H1 (cell line): ENCODE data around the gene ITPR1. TPM values are rescaled to one million over a fixed set of nuclear protein-coding genes. Genes with fewer than 3 reads are reported as not detected.

ENCODE experiments used
- POLR2A ChIP-seq, 2 experiments: IDR thresholded peaks; 1 replicate in 1 of 2; 2 replicates in 1 of 2; pipeline ENCODE4 v1.6.1; 2011; ENCODE audit warnings: low read depth in 2 of 2, low read length in 2 of 2, mild to moderate bottlenecking in 2 of 2; ENCODE audit errors: control extremely low read depth in 1 of 2
- SIN3A ChIP-seq, 2 experiments: IDR thresholded peaks in 1 of 2; conservative IDR thresholded peaks in 1 of 2; 2 replicates each; pipeline ENCODE4 v1.6.1; 2011 to 2012; ENCODE audit warnings: low read length in 2 of 2, improper control_type of control experiment in 1 of 2, low read depth in 1 of 2, mild to moderate bottlenecking in 1 of 2
- polyA plus RNA-seq, 7 experiments: library from polyadenylated mRNA; depleted of rRNA in 3 of 7; stranded (reverse) in 5 of 7; unstranded in 2 of 7; fragments of >200 nt in 5 of 7; fragments of 200-250 nt in 2 of 7; gene quantifications; 1 replicate in 5 of 7; 2 replicates in 1 of 7; 4 replicates in 1 of 7; pipeline versions ENCODE4 v1.2.1 to v1.2.3, GENCODE V29; 2011 to 2013; ENCODE audit warnings: missing spikeins in 2 of 7, mixed read lengths in 2 of 7
- total RNA-seq: library from RNA; stranded (reverse); fragmentation: NEBNext Ultra II Directional; extraction: Animal tissue kit (Norgen Biotek cat#: 25700); gene quantifications from 2 replicates; pipeline ENCODE4 v1.2.1, GENCODE V29; 2021
- TF ChIP-seq, protein P1 (sequence below): IDR thresholded peaks from 2 replicates; pipeline ENCODE4 v1.6.1; 2011; ENCODE audit warnings: low read depth, mild to moderate bottlenecking, low read length; ENCODE audit not compliant: insufficient read depth

The ITPR1 gene
- total and polyA plus RNA-seq, 2 of the 8 experiments (the other 6 are each of a cell fraction or from before 2014, with no cell fraction given): 2.5 to 16.3 TPM

DNA sequence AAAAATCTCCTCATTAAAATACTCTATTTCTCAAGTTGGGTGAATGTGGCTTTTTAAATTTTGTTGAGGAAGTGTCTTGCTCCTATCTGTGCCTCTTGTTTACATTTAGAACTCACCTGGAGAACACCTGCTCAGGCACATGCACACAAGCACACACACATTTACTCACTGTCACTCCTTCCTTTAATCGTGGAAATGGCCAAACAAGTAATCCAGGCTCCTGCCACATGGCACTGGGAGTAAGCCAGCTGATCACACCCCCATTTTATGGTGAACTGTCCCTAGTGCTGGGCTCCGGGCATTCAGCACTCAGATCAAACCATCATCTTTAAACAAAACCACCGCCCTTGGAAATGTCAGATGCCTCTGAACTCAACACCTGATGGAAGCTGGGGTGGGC lies 281.4 kb downstream of the ITPR1 start (continued):
- TF ChIP-seq POLR2A (IDR thresholded peaks at IDR 0.05; ENCODE audit: control extremely low read depth in 1 of 2, low read depth in 2 of 2, low read length in 2 of 2) (no peak), SIN3A (conservative IDR thresholded peaks at IDR 0.05 in 1 of 2, IDR thresholded peaks at IDR 0.05 in 1 of 2; ENCODE audit: low read depth in 1 of 2, low read length in 2 of 2) (no peak)
- TF ChIP-seq, protein P1, sequence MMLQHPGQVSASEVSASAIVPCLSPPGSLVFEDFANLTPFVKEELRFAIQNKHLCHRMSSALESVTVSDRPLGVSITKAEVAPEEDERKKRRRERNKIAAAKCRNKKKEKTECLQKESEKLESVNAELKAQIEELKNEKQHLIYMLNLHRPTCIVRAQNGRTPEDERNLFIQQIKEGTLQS: no peak
